COR-L47 (cell line): ENCODE data around the gene ZBTB7C.
A peak's percentile ranks its signal among the peaks of the same experiment; 100 is the strongest.

Experiments
- DNase-seq: peaks from one replicate; lab custom pipeline; 2025; lab: John Stamatoyannopoulos, UW

The ZBTB7C gene

DNA sequence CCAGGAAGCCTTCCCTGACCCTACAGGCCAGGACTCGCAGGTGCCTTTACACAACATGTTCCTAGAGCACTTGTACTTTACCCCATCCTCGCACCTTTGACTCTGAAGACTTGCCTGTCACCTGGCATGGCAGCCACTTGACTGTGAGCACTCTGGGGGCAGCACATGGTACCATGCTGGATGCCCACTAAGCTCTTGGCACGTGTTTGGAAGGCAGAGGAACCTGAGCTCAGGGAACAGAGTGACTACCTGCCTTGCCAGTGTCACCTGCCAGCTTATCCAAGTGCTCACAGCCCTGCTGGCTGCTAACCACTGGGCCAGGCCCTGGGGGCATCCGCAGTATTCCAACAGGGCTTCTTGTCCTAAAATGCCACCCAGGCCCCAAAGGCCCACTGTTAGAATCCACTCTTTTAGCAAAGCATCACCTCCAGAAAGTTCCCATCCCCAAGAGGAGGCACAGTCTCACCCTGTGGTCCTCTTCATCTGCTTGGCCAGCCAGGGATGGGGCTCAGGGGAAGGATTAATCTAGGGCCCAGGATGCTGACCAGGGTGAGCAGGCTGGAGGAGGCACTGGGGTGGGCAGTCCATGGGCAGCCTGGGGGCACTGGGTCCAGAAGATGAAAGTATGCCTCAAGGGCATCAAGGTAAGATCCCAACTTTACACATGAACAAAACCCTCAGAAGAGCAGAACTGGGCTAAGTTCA lies 57.0 kb downstream of the ZBTB7C start:
- no peak for DNase-seq

GRCh38 chr18:48351216-48352050 lies 57.8 kb downstream of the ZBTB7C start:
- no peak for DNase-seq

DNA sequence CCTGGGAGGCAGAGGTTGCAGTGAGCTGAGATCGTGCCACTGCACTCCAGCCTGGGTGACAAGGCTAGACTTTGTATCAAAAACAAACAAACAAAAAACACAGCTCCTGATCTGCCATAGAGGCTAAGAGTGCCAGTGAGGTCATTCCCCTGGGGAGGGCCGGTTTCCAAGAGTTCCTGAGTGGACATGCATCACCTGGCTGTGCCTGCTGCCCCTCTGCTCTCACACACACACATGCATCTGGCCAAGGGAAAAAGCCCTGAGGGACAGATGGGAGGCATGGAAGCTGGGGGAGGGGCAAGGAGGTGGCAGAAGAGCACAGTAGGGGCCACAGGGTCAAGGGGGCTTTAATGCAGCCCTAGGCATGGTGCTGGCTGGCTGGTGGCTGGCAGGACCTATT lies 60.4 kb downstream of the ZBTB7C start:
- no peak for DNase-seq

DNA sequence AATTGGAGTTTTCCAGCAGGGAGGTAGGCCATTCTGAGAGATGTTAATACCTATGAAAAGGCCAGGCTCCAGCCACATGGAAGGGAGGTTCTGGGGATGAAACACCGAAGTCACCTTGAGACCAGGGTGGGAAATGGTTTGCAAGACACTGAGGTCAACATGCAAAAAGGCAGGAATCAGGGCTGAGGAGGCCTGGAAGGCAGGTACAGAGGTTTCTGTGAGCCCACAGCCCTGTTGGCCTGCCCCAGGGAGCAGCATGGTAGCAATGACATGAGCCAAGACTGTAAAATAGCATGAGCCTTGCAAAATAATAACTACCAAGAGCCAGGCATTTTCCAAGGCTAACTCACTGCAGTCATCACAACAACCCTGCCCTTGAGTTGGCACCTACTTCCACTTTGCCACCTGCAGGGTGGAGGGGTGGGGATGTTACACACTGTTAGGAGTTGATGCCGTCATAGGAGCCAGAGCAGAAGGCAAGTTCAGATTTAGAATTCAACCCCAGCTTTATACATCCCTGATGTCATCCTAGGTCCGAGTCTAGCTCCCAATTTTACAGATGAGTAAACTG lies 61.3 kb downstream of the ZBTB7C start:
- no peak for DNase-seq

- peak; percentile 41 for DNase-seq
Observed at GRCh38 chr18:48345596-48345995, 63.6 kb downstream of the ZBTB7C start.

DNA sequence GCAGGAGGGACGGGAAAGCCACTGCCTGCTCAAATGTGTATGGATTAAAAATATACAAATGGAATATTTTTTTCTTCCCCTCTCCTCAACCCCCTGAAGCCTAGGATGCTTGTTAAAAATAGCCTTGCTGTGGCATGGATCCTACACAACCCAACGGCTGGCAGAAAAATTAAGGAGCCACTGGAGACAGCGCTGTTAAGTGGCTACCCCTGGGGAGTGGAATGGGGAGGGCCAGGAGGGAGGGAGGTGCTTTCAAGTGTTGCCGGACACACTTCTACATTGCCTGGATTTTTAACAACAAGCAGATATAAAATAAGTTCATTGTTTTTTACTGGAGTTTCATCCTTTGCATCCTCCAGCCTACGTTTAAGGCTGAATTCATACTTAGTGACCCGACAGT lies 66.6 kb downstream of the ZBTB7C start:
- peak; percentile 73 for DNase-seq

DNA sequence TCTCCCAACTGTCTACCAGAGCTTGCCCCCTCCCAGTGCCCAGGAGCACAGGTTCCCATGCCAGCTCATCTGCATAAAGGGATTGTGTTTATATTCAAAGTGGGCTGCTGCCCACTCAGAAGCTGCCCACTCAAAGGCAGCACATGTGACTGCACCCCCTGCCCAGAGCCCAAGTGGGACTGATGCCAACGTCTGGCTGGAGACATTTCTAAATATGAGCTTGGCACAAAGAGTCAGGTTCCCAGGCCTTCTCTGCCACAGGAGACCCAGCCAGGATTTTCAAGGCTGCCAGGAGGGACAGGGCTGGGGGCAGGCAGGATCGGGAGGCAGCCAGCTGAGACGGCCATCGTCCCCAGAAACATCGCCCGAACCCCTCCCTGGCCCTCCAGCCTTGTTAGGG lies 67.1 kb downstream of the ZBTB7C start:
- DNase-seq: peak; percentile 89

- peak; percentile 85 for DNase-seq
Observed at GRCh38 chr18:48340560-48340959, 68.6 kb downstream of the ZBTB7C start.

GRCh38 chr18:48339692-48340091 lies 69.5 kb downstream of the ZBTB7C start:
- DNase-seq: no peak

GRCh38 chr18:48338915-48339314 lies 70.3 kb downstream of the ZBTB7C start:
- DNase-seq: no peak

DNA sequence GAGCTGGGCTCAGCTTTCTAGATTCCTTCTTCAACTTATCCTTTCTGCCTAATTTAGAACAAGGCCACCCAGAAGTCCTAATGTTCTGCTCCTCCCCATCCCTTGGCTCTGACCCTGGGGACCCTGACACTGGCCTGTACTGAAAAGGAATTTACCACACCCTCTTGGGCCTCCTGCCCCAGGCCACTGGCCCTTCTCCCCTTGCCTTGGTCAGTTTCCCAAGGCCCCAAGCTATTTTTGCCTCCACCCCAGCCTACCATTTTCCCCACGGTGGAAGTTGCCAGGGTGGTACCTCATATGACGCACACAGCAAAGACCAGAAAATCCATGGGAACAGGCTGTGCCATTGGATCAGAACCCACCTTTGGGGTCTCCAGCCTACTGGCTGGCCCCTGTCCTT lies 72.1 kb downstream of the ZBTB7C start:
- no peak for DNase-seq

- no peak for DNase-seq
Observed at GRCh38 chr18:48336332-48336731, 72.9 kb downstream of the ZBTB7C start.

GRCh38 chr18:48335829-48336228 lies 73.4 kb downstream of the ZBTB7C start:
- no peak for DNase-seq

DNA sequence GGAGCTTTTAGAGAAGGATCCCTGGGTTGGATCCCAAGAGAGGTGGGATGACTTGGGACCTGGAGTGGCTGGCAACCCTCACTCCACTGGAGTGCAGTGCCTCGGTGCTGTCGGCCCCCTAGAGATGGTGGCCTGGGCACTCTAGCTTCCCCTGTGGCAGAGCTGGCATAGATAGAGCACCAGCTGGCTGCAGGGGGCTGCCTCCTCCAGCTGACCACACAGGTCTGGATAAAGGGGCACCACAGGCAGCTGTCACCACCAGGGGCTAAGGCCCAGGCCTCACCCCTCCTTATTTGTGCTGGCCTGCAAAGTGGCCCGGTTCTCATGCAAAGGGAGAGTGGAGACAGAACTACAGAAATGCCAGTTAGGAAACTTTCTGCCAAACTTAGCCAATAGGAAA lies 74.3 kb downstream of the ZBTB7C start:
- no peak for DNase-seq

DNA sequence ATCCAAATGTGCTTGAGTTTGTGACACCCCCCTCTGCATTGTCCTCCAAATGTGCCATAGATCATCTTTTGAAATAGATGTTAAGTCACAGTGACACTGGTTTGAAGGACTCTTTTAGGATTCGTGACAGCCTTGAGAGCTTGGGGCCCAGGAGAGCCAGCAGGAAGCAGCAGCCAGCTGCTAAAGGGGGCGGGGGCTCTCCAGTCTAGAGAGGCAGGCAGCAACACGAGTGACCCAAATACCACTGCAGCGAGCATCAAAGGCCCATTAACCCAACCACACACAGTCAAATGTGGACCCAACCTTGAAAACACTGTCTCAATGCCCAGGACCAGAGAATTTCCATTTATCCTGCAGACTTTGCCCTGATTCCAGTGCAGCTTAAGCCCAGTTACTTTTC lies 75.6 kb downstream of the ZBTB7C start:
- no peak for DNase-seq

GRCh38 chr18:48330016-48330991 lies 78.9 kb downstream of the ZBTB7C start:
- no peak for DNase-seq

DNA sequence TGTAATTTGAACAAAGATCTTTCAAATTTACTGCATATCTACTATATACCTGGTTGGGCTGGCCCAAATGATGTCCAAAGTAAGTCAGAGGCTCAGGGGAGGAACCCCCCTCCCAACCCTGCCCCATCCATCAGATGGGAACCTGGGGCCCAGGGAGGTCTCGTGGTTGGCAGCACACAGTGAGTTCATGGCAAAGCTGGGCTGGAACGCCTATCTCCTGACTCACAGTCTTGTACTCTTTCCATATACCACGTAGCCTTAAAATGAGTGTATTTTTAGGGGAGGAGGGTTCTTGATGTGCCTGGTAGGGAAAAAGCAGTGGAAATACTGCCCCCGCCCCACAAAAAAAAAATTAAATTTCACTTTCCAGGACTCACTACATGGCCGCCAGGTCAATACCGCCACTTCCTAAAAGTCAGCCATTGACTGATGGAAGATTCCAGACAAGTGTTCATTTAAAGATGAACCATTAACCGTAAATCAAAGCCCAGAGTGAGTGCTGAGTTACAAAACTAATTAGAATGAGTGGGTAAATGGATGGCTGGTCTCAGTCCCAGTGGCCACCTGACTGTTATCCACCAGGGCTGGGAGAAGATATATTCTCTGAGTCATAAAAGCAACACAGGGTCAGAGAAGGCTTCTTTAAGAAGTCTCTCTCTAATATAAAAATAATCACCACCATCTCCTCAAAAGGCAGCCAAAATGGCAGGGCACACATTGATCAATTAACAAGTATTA lies 80.5 kb downstream of the ZBTB7C start:
- DNase-seq: no peak

DNA sequence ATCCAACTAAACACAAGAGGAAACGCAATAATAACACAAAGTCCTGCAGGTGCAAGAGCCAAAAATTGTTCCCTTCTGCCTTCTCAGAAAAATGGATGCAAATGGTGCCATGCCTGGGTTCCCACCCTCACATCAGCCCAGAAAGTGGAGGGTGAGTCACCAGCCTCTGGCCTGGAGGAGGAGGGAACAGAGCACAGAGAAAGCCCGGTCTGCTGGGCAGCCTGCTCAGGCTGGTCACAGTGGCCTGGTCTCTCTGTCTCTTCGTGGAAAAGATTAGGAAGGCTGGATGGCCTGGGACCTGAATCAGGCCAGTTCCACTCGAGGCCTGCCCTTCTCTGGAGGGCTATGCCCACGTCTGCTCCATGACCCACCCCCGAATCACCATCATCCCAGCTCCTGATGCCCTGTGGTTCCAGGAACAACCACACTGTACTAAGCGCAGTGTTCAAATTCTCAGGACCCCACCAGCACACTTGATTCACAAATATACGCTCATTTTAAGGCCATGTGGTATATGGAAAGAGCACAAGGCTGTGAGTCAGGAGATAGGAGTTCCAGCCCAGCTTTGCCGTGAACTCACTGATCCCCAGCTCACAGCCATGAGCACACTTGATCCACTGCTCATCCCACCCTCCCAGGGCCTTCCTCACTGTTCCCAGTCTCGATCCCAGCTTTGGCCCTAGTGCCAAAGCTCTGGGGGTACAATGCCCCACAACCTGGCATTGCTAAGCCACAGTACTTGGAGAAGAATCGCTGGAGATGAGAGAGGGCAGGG lies 82.1 kb downstream of the ZBTB7C start:
- no peak for DNase-seq

DNA sequence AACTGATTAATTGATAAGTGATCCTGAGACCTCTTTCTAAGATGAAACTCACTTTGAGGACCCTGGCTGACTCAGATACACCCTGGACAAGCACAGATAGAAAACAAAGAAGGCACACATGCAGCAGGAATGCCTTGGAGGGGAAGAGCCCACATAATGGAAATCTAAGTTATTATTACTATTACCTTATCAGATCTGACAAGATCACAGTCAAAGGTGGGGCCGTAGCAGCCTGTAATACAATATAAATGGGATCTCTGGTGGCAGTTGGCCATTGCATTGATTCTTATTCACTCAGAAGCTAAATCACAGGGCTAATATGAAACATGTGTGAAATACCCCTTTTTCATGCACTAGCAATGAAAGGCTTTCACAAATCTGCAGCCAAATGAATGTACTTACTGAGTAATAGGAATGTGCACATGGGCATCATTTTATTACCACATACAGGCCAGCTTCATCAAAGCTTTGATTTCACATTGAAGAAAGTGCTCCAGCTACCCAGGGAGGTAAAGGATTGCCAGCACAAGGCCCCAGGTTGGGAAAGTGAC lies 84.0 kb downstream of the ZBTB7C start:
- no peak for DNase-seq

GRCh38 chr18:48324651-48325050 lies 84.5 kb downstream of the ZBTB7C start:
- no peak for DNase-seq
